Measurements from ENCODE around the gene PCGF3.
"Not testable (repeated sequence)": the region's sequence is repeated elsewhere in the genome, so short reads cannot be mapped to it uniquely, and the experiment has no call there.

Gene PCGF3

DNA sequence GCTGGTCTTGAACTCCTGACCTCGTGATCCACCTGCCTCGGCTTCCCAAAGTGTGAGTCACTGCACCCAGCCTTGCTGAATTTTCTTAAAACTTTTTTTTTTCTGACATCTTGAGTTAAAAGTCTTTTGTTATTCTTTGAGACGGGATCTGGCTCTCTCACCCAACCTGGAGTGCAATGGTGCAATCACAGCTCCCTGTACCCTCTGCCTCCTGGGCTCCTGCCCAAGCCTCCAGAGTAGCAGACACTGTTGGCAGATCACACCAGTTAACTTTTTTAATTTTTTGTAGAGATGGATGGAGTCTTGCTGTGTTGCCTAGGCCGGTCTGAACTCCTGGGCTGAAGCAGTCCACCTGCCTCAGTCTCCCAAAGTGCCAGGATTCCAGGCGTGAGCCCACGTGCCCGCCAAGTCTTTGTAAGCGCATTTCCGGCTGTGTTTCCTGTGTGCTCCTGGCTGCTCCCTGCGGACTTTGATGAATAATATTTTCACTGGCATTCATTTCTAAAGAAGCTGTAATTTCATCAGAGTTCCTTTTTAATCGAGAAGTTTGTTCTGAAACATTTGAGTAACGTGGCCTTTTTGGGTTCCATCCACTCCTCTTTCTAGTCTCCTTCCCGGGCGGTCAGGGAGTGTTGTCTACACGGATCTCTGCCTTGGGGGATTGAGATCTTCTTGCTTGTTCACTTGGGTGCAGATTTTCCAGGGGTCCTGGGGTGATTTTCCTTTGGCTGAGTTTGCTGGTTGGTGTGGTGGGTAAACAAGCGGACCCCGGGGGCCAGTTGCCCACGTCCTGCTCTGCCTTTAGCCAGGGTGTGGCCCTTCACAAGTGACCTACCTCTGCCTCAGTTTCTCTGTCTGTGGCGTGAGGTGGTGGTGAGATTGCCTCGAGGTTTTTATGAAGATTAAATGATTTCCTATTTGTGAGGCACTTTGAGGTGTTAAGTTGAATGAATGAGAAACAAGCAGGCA lies 44.4 kb downstream of the PCGF3 start:
- peaks cover 10% of the 10 kb centered on the region; the same call in 1 of the 2 replicates for H3K79me2 ChIP-seq (ENCODE audit: insufficient read depth, low read length)
- H3K9ac ChIP-seq (ENCODE audit: low read depth, low read length, poor library complexity, severe bottlenecking): no peak overlapping the region
- H3K9me3 ChIP-seq (ENCODE audit: insufficient read depth, low read depth, low read length): no peaks in the 10 kb centered on the region
- no peaks in the 10 kb centered on the region for H3K9me2 ChIP-seq (replicated peaks; ENCODE audit: low read depth, low read length)
- H3K4me3 ChIP-seq (ENCODE audit: low read length, poor library complexity, severe bottlenecking): no peak overlapping the region
- H3K27me3 ChIP-seq (ENCODE audit: insufficient read depth, low read length, poor library complexity, severe bottlenecking): no peaks in the 10 kb centered on the region
- H3F3A ChIP-seq (ENCODE audit: low read depth): no peaks in the 10 kb centered on the region
- H3K4me1 ChIP-seq (ENCODE audit: insufficient read depth, low read length, poor library complexity, severe bottlenecking): no peaks in the 10 kb centered on the region
- H3K36me3 ChIP-seq (ENCODE audit: insufficient read depth, low read length): peaks cover 27% of the 10 kb centered on the region; the same call in 1 of the 2 replicates
- TF ChIP-seq, protein P1, sequence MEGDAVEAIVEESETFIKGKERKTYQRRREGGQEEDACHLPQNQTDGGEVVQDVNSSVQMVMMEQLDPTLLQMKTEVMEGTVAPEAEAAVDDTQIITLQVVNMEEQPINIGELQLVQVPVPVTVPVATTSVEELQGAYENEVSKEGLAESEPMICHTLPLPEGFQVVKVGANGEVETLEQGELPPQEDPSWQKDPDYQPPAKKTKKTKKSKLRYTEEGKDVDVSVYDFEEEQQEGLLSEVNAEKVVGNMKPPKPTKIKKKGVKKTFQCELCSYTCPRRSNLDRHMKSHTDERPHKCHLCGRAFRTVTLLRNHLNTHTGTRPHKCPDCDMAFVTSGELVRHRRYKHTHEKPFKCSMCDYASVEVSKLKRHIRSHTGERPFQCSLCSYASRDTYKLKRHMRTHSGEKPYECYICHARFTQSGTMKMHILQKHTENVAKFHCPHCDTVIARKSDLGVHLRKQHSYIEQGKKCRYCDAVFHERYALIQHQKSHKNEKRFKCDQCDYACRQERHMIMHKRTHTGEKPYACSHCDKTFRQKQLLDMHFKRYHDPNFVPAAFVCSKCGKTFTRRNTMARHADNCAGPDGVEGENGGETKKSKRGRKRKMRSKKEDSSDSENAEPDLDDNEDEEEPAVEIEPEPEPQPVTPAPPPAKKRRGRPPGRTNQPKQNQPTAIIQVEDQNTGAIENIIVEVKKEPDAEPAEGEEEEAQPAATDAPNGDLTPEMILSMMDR (conservative IDR thresholded peaks at IDR 0.05; ENCODE audit: low read length): no peak
- TF ChIP-seq EZH2phosphoT487 (IDR thresholded peaks at IDR 0.05; ENCODE audit: borderline replicate concordance): no peak
- no peak overlapping the region for H2AFZ ChIP-seq (ENCODE audit: low read length)
- no peak overlapping the region for H3K4me2 ChIP-seq (ENCODE audit: low read depth, low read length, poor library complexity, severe bottlenecking)
- peaks cover 4% of the 10 kb centered on the region for H4K20me1 ChIP-seq (ENCODE audit: insufficient read depth, low read length, poor library complexity, severe bottlenecking)

DNA sequence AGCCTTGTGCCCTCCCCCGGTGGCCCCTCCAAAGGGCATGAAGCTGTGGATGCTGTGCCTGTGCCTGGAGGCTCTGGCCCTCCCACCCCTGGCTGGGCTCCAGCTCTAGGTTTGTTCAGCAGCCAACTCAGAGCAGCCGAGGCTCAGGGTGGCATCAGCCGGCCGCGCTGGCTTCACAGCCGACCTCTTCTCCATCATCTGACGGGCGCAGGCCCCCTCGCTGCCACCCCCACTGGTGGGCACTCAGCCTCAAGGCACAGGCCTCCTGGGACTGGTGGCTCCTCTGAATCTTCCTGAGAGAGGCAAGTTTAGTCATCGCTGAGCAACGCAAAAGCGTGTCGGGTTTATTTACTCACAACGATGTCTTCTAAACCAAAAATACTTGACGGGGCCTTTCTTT lies 46.0 kb downstream of the PCGF3 start:
- Histone ChIP-seq H2AFZ (ENCODE audit: low read length) (no peak overlapping the region), H3K4me1 (ENCODE audit: insufficient read depth, low read length, poor library complexity, severe bottlenecking) (no peaks in the 10 kb centered on the region), H3F3A (ENCODE audit: low read depth) (no peaks in the 10 kb centered on the region; the same call in 1 of the 2 replicates), H3K27me3 (ENCODE audit: insufficient read depth, low read length, poor library complexity, severe bottlenecking) (no peaks in the 10 kb centered on the region), H3K9me3 (ENCODE audit: insufficient read depth, low read depth, low read length) (no peaks in the 10 kb centered on the region), H3K4me3 (ENCODE audit: low read length, poor library complexity, severe bottlenecking) (no peak overlapping the region), H3K4me2 (ENCODE audit: low read depth, low read length, poor library complexity, severe bottlenecking) (no peak overlapping the region), H3K79me2 (ENCODE audit: insufficient read depth, low read length) (peaks cover 10% of the 10 kb centered on the region; the same call in 1 of the 2 replicates), H3K9ac (ENCODE audit: low read depth, low read length, poor library complexity, severe bottlenecking) (no peak overlapping the region), H3K36me3 (ENCODE audit: insufficient read depth, low read length) (peaks cover 32% of the 10 kb centered on the region; the same call in 1 of the 2 replicates), H4K20me1 (ENCODE audit: insufficient read depth, low read length, poor library complexity, severe bottlenecking) (peaks cover 8% of the 10 kb centered on the region), H3K9me2 (replicated peaks; ENCODE audit: low read depth, low read length) (no peaks in the 10 kb centered on the region)
- TF ChIP-seq, protein P1 (conservative IDR thresholded peaks at IDR 0.05; ENCODE audit: low read length): no peak
- no peak for TF ChIP-seq EZH2phosphoT487 (IDR thresholded peaks at IDR 0.05; ENCODE audit: borderline replicate concordance)

DNA sequence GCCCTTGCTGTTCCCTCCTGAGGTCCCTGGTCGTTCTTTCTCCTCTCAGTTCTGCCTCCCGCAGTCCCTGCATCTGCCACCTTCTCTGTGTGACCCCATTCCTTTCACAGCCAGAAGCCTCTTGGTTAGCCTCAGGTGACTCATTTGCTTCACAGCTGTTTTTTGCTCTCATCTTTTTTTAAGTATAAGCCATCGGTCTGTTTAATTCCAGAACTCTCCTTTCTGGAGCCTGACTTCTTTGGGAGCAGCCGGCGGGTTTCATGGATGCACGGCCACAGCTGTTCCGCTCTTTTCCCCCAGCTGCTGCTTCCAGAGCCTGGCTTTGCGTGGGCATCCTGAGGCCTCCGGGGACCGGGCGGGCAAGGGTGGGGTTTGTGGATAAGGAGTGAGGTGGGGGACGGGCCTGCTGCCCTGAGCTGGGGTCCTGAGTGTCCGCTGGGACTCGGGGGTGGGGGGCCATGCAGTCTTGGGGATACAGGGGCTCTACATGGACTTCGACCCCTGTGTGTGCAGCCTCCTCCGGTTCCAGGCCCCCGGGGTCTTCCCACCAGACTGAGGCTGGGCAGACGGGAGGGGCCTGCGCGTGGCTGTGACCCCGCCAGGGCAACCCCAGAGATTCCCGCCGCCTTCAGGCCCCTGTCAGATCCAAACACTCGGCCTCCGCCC lies 46.7 kb downstream of the PCGF3 start:
- Histone ChIP-seq H3K79me2 (ENCODE audit: insufficient read depth, low read length) (peaks cover 10% of the 10 kb centered on the region; the same call in 1 of the 2 replicates), H3K4me3 (ENCODE audit: low read length, poor library complexity, severe bottlenecking) (no peak overlapping the region), H3K4me1 (ENCODE audit: insufficient read depth, low read length, poor library complexity, severe bottlenecking) (no peaks in the 10 kb centered on the region)

DNA sequence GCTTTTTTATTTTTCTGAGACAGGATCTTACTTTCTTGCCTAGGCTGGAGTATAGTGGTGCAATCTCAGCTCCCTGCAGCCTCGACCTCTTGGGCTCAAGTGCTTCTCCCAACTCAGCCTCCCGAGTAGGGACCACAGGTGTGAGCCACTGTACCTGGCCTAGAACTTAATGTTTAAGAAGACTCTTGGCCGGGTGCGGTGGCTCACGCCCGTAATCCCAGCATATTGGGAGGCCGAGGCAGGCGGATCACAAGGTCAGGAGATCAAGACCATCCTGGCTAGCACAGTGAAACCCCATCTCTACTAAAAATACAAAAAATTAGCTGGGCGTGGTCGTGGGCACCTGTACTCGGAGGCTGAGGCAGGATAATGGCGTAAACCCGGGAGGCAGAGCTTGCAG lies 47.6 kb downstream of the PCGF3 start:
- not testable (repeated sequence) for H4K20me1 ChIP-seq (ENCODE audit: insufficient read depth, low read length, poor library complexity, severe bottlenecking); H3K27me3 ChIP-seq (ENCODE audit: insufficient read depth, low read length, poor library complexity, severe bottlenecking); H3K4me3 ChIP-seq (ENCODE audit: low read length, poor library complexity, severe bottlenecking); H3K9me3 ChIP-seq (ENCODE audit: insufficient read depth, low read depth, low read length); H3K4me1 ChIP-seq (ENCODE audit: insufficient read depth, low read length, poor library complexity, severe bottlenecking); H3K4me2 ChIP-seq (ENCODE audit: low read depth, low read length, poor library complexity, severe bottlenecking); H2AFZ ChIP-seq (ENCODE audit: low read length); H3K9me2 ChIP-seq (replicated peaks; ENCODE audit: low read depth, low read length); H3K9ac ChIP-seq (ENCODE audit: low read depth, low read length, poor library complexity, severe bottlenecking); H3F3A ChIP-seq (ENCODE audit: low read depth); H3K79me2 ChIP-seq (ENCODE audit: insufficient read depth, low read length)
- H3K36me3 ChIP-seq (ENCODE audit: insufficient read depth, low read length): peaks cover 38% of the 10 kb centered on the region; the same call in 1 of the 2 replicates

More for the DNA sequence above, 46.7 kb downstream of the PCGF3 start:
- TF ChIP-seq EZH2phosphoT487 (IDR thresholded peaks at IDR 0.05; ENCODE audit: borderline replicate concordance): no peak
- TF ChIP-seq, protein P1 (conservative IDR thresholded peaks at IDR 0.05; ENCODE audit: low read length): no peak
- H3K4me2 ChIP-seq (ENCODE audit: low read depth, low read length, poor library complexity, severe bottlenecking): no peak overlapping the region
- H2AFZ ChIP-seq (ENCODE audit: low read length): no peak overlapping the region
- no peaks in the 10 kb centered on the region; the same call in 1 of the 2 replicates for H3F3A ChIP-seq (ENCODE audit: low read depth)
- peaks cover 8% of the 10 kb centered on the region for H4K20me1 ChIP-seq (ENCODE audit: insufficient read depth, low read length, poor library complexity, severe bottlenecking)
- H3K9me2 ChIP-seq (replicated peaks; ENCODE audit: low read depth, low read length): no peaks in the 10 kb centered on the region
- H3K9ac ChIP-seq (ENCODE audit: low read depth, low read length, poor library complexity, severe bottlenecking): no peak overlapping the region
- no peaks in the 10 kb centered on the region for H3K9me3 ChIP-seq (ENCODE audit: insufficient read depth, low read depth, low read length)
- peaks cover 38% of the 10 kb centered on the region; the same call in 1 of the 2 replicates for H3K36me3 ChIP-seq (ENCODE audit: insufficient read depth, low read length)
- H3K27me3 ChIP-seq (ENCODE audit: insufficient read depth, low read length, poor library complexity, severe bottlenecking): no peaks in the 10 kb centered on the region

All from Loucy (cell line).